WI38 (cell line): ENCODE data around the gene EMD.

Experiments used
- H3K4me3 ChIP-seq: 2 replicates; pipeline ENCODE4 v1.5.1; 2011; ENCODE audit warnings: low read depth, mild to moderate bottlenecking, control low read depth, low read length
- TF ChIP-seq, protein P1 (sequence below): IDR thresholded peaks from 2 replicates; pipeline ENCODE4 v1.5.1; 2012; ENCODE audit warnings: low read depth, mild to moderate bottlenecking, control low read depth, low read length

EMD gene

GRCh38 chrX:154348114-154348531 lies 31.0 kb upstream of the EMD start:
- no peak overlapping the region for H3K4me3 ChIP-seq
- TF ChIP-seq, protein P1, sequence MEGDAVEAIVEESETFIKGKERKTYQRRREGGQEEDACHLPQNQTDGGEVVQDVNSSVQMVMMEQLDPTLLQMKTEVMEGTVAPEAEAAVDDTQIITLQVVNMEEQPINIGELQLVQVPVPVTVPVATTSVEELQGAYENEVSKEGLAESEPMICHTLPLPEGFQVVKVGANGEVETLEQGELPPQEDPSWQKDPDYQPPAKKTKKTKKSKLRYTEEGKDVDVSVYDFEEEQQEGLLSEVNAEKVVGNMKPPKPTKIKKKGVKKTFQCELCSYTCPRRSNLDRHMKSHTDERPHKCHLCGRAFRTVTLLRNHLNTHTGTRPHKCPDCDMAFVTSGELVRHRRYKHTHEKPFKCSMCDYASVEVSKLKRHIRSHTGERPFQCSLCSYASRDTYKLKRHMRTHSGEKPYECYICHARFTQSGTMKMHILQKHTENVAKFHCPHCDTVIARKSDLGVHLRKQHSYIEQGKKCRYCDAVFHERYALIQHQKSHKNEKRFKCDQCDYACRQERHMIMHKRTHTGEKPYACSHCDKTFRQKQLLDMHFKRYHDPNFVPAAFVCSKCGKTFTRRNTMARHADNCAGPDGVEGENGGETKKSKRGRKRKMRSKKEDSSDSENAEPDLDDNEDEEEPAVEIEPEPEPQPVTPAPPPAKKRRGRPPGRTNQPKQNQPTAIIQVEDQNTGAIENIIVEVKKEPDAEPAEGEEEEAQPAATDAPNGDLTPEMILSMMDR: no peak

DNA sequence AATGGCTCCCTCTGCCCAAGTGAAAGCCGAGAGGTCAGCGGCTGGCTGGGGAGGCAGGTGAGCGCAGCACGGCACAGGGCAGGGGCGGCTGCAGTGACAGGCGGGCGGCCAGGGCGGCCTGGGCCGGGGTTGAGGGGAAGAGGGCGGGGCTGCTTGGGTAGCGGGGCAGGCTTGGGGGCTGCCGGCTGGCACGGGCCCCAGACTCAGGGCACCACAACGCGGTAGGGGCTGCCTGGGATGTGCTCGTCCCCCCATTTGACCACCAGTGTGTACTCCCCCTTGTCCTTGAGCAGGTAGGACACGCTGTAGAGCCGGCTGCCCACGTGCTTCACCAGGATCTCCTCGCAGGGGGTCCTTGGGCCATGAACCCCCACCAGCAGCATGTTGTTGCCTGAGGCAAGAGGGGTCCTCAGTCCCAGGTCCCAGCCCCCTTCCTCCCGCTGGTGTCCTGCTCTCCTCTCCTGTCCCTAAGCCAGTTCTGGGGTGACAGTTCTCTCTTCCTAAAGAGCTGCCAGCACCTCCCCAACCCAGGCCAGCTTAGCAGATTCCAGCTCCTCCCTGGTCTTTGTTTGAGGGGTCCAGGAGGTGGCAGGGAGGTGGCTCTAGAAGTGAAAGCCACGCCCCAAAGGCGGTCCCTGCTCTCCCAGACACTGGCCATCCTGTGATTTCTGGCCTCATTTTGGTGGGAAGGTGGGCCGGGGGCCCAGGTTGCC lies 30.3 kb upstream of the EMD start:
- TF ChIP-seq, protein P1: no peak
- no peak overlapping the region for H3K4me3 ChIP-seq

DNA sequence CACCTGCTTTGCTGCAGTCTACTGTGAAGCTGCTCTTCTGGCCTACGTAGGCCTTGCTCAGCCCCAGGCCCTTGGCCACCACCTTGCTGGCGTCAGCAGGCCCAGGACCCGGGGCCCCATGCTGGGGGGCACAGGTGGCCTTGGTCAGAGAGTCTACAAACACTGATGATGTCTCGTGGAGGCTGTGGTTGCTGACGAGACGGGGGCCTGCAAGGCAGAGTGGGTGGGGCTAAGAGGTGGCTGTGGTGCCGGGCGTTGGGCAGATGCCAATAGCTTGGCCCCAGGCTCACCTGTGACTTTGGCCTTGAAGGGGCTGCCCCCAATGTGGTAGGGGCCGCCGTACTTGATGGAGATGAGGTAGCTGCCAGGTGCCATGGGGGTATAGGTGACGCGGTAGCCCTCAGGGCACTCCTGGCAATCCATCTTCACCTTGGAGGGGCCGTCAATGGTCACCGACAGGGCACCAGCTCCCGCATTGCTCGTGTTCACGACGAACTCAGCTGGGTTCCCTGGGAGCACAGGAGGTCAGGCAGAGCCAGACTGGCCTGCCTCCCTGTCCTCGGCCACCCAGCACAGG lies 29.6 kb upstream of the EMD start:
- no peak overlapping the region for H3K4me3 ChIP-seq
- TF ChIP-seq, protein P1: no peak

GRCh38 chrX:154349979-154350378 lies 29.1 kb upstream of the EMD start:
- TF ChIP-seq, protein P1: no peak
- H3K4me3 ChIP-seq: no peak overlapping the region

- no peak overlapping the region for H3K4me3 ChIP-seq
Measured at GRCh38 chrX:154350429-154351182, 28.5 kb upstream of the EMD start.

GRCh38 chrX:154351183-154352011 lies 27.7 kb upstream of the EMD start:
- H3K4me3 ChIP-seq: no peak overlapping the region
- TF ChIP-seq, protein P1: no peak

More at GRCh38 chrX:154350429-154351182, 28.5 kb upstream of the EMD start:
- TF ChIP-seq, protein P1: no peak
